ENCODE measurements around the gene CASS4.

- TF ChIP-seq TCF7 (CRISPR knock-in tag; IDR thresholded peaks at IDR 0.05; ENCODE audit: low read depth) (no peak), CTCF (IDR thresholded peaks at IDR 0.05) (no peak), USF1 (CRISPR knock-in tag; IDR thresholded peaks at IDR 0.05) (no peak), ZNF396 (CRISPR knock-in tag; IDR thresholded peaks at IDR 0.05; ENCODE audit: borderline replicate concordance) (no peak), ZNF138 (CRISPR knock-in tag; conservative IDR thresholded peaks at IDR 0.05) (no peak), E2F4 (CRISPR knock-in tag; IDR thresholded peaks at IDR 0.05; ENCODE audit: borderline replicate concordance, low read depth) (no peak)
- TF ChIP-seq, protein P1, sequence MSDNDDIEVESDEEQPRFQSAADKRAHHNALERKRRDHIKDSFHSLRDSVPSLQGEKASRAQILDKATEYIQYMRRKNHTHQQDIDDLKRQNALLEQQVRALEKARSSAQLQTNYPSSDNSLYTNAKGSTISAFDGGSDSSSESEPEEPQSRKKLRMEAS (CRISPR knock-in tag; IDR thresholded peaks at IDR 0.05), result no peak
Observed at GRCh38 chr20:56430957-56431356, 18.9 kb downstream of the CASS4 start.
